Measurements from ENCODE around the gene B3GALT6.

The B3GALT6 gene

GRCh38 chr1:1198423-1199140, 33.5 kb upstream of the B3GALT6 start:
- no peak for DNase-seq (ENCODE audit: extremely low read depth, low read depth)
- TF ChIP-seq CTCF (IDR thresholded peaks at IDR 0.05; ENCODE audit: low read depth, low read length), result no peak

DNA sequence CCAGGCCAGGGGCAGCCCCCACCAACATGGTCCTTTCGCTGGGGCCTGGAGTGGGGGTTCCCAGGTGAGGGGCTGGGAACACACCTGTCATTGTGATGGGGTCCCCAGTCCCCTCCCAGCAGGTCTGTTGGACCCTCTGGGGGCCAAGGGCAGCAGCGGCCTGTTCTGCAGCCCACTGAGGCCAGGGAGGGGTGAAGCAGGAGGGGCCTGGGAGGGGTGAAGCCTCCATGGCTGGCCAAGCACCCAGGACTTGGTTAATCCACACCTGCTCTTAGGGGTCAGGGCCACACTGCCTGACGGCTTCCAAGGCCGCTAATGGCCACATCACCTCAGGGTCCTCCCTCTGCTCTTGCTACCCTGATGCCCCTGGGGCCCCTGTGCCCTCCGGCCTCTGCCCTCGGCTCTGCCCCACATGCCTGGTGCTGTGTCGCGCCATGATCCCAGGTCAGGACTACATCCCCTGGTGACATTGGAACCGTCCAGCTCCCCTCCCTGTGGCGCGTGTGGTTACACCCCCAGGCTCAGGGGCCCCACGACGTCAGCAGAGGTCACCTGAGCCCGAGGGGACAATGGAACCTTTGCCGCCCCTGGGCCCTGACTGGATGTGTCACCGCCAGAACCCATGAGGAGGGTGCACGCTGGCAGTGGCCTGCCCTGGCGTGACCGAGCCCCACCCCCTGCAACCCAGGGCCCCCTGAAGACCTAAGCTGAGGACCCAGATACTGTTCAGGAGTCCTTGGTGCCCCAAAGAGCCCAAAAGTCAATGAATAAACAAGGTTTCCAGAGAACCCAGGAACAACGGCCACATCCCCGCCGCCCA, 32.7 kb upstream of the B3GALT6 start:
- DNase-seq (ENCODE audit: extremely low read depth, low read depth), result no peak
- no peak for TF ChIP-seq CTCF (IDR thresholded peaks at IDR 0.05; ENCODE audit: low read depth, low read length)

- no peak for DNase-seq (ENCODE audit: extremely low read depth, low read depth)
- TF ChIP-seq CTCF (IDR thresholded peaks at IDR 0.05; ENCODE audit: low read depth, low read length), result no peak
These were observed 31.8 kb upstream of the B3GALT6 start for GRCh38 chr1:1199961-1200875.

DNA sequence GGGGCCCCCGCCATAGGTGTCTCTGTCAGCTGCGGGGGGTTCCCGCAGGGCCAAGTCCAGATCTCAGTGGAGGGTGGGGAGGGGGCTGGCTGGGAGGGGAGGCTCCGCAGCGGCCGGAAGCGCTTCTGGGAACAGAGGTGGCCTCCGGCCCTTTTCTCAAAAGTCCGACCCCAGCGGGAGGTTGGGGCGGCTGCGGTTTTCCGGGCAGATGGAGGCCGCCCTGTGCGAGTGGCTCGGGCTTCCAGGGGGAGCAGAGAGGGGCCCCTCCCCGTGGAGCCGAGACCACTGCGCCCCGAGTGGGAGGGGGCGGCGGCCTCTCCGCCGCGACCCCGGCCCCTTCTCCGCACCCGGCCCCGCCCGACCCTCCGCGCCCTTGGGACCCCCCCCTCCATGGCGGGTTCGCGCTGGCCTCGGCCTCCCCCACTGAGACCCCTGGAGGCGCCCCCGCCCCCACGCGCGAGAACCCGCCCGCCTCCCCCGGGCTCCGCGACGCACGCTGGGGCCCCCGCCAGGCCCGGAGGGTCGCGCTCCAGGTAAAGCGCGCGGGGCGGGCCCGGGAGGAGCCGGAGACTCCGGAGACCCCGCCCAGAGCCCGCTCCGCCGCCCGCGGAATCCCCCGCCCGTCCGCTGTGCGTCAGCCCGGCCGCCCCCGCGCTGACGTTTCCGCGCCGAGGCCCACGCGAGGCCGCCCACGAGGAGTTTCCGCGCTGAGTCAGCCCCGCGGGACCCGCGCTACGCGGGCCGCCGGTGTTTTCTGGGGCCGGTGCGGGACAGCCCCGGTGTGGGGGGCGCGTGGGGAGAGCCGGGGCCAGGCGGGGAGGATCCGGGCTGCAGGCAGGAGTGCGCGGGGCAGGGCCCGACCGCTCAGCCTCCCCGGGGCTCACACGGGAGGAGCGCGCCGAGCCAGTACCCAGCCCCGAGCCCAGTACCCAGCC, 30.9 kb upstream of the B3GALT6 start:
- DNase-seq (ENCODE audit: extremely low read depth, low read depth), result no peak
- no peak for TF ChIP-seq CTCF (IDR thresholded peaks at IDR 0.05; ENCODE audit: low read depth, low read length)

DNA sequence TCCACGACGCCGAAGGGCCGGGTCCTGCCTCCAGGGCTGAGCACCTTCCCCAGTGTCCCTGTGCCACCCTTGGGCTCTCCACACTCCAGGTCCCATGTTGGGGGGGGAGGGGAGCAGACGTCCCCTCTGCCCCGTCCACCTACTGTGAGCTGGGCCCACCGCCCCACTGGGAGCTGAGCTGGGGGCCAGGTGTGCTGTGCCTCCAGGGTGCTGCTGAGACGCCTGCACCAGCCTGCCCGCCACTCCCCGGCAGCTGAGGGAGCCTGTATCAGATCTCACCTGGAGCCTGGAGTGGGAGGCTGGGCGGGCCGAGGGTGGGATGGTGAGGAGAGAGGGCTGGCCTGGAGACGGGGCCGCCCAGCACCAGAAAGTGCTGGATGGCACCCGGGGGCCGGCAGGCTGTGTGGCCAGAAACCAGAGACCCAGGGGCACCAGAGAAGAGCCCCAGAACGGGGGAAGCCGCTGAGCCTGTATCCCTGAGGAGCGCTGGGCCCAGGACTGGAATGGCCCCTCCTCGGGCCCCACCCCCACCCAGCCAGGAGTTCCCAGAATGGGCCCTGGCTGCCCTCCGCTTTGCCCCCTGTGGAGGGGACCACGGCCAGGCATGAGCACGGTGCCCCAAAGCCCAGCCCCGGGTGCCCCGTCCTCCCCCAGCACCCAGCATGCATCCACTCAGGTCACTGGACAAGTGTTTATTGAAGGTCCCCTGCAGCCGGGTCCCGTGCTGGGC, 29.0 kb upstream of the B3GALT6 start:
- no peak for TF ChIP-seq CTCF (IDR thresholded peaks at IDR 0.05; ENCODE audit: low read depth, low read length)
- no peak for DNase-seq (ENCODE audit: extremely low read depth, low read depth)

All from AG09319 (cell line).